Stimulated activated CD4-positive, alpha-beta T cell treated with anti-CD3 and anti-CD28 coated beads, Interleukin-12 subunit alpha, Interleukin-12 subunit beta, amount 100 ng/mL, for 24 hours (primary cell): ENCODE data around the gene TM9SF4.

ENCODE experiments used
- DNase-seq, 2 experiments: peaks; one replicate each; pipeline ENCODE4 v3.0.0-alpha.2; 2020; ENCODE audit warnings: low read depth in 2 of 2

The TM9SF4 gene

DNA sequence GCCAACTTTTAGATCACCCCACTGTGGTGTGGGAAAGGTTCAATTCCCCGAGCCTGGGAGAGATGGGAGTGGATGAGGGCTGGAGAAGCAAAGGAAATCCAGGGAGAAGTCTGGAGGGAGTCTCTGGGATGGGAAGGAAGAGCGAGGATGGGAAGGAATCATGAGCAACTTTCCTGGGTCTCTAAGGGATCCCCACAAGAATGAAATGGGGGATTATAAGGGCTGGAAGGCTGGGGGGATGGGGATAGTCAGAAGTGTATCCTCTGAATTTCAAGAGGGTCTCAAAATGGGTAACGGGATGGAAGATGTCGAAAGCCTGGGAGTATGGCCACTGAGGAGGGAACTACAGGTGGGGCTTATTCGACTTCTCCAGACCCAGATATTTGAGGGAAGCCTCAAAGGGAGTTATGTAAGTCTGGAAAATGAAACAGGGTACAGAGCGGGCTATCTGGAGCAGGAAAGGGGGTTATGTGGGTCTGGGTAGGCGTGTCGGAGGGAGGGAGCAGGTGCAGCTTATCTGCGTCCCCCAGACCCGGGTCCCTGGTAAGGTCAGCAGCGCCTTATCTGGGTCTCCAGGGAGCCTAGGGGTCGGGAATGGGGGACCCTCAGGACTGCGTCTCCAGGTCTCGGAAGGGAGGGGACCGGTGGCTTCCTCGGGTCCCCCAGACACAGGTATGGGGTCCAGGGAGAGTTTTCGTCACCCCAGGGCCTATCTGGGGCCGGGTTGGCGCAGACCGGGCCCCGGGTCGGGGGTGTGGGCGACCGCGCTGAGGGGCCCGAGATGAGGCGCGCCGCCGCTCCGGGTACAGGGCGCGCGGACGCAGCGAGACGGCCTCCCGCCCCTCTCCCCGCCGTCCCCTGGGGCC lies 97.5 kb downstream of the TM9SF4 start:
- no peak for DNase-seq

DNA sequence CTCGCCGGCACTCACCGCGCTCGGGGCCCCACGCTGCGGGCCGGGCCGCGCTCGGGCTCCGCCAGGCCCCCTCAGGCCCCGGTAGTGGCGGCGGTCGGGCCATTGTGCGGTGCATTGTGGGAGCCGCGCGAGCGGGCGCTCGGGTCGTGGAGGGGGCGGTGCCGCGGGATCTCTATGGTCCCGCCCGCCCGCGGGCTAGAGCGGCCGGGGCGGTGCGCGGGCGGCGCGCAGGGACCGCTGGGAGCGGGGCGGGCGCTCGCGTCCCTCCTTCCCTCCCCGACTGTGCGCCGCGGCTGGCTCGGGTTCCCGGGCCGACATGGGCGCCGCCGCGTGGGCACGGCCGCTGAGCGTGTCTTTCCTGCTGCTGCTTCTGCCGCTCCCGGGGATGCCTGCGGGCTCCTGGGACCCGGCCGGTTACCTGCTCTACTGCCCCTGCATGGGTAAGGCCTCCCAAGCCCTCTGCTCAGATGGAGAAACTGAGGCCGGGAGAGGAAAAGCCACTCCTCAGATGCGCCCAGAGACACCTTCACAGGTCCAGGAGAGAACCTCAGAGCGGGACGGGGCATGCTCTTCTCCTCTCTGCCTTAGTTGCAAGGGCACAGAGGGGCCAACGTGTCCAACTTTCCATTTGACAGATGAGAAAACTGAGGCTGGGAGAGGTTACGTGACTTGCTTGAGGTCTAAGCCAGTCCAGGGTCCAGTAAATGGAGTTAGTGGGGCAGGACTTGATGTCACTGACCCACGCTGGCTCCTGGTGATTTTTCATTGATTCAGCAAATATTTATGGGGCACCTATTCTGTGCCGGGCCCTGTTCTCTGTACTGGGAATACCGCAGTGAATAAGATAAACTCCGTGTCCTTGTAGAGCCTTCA lies 98.3 kb downstream of the TM9SF4 start, which contains the start of the genes PLAGL2 and POFUT1:
Gene PLAGL2, minus strand, starts transcription at position 118 of the 873 bp plus-strand sequence. CDS start 5,565 bp downstream, outside the sequence.
Gene POFUT1, plus strand, starts transcription at position 255 of the 873 bp plus-strand sequence. Its CDS starts 62 bp downstream, at position 317.
- DNase-seq: peak; percentile 81 to 87

GRCh38 chr20:32208499-32209154 lies 99.1 kb downstream of the TM9SF4 start:
- no peak for DNase-seq

DNA sequence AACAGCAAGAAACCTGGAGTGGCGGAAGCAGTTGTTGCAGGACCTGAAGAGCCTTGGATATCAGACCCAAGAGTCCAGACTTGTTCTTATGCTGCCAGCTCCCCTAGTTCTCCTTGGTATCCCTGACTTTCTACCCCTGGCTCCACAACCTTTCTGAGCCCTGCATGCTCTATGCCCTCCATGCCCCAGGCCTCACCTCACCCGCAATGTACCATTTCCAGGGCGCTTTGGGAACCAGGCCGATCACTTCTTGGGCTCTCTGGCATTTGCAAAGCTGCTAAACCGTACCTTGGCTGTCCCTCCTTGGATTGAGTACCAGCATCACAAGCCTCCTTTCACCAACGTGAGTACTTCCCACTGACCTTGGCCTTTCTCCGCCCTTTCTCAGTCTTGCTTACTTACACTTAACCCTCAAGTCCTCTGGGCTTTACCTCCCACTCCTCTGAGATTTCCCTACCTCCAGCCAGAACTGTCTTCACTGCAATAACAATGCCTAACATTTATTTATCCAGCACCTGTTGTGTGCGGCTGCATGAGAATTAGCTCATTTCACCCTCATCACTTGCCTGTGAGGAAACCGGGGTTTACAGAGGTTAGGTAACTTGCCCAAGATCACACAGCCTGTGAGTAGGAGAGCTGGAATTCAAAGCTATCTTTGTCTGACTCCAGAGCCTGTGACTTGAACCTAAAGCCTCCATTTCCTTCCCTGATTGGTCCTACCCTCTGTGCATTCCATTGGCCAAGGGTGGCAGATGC lies 100.5 kb downstream of the TM9SF4 start:
- DNase-seq: no peak

- no peak for DNase-seq
Observed at GRCh38 chr20:32213870-32214269, 104.4 kb downstream of the TM9SF4 start.

DNA sequence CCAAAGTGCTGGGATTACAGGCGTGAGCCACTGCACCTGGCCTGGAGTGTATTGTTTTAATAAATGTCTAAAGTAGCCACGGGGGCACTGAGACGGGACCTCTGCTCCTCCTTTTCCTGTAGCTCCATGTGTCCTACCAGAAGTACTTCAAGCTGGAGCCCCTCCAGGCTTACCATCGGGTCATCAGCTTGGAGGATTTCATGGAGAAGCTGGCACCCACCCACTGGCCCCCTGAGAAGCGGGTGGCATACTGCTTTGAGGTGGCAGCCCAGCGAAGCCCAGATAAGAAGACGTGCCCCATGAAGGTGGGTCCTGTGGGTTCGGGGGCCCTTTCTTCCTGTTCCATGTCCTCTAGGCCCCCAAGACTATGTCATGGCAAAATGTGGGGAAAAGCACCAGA lies 105.6 kb downstream of the TM9SF4 start:
- DNase-seq: no peak

GRCh38 chr20:32215729-32216128 lies 106.2 kb downstream of the TM9SF4 start:
- no peak for DNase-seq

DNA sequence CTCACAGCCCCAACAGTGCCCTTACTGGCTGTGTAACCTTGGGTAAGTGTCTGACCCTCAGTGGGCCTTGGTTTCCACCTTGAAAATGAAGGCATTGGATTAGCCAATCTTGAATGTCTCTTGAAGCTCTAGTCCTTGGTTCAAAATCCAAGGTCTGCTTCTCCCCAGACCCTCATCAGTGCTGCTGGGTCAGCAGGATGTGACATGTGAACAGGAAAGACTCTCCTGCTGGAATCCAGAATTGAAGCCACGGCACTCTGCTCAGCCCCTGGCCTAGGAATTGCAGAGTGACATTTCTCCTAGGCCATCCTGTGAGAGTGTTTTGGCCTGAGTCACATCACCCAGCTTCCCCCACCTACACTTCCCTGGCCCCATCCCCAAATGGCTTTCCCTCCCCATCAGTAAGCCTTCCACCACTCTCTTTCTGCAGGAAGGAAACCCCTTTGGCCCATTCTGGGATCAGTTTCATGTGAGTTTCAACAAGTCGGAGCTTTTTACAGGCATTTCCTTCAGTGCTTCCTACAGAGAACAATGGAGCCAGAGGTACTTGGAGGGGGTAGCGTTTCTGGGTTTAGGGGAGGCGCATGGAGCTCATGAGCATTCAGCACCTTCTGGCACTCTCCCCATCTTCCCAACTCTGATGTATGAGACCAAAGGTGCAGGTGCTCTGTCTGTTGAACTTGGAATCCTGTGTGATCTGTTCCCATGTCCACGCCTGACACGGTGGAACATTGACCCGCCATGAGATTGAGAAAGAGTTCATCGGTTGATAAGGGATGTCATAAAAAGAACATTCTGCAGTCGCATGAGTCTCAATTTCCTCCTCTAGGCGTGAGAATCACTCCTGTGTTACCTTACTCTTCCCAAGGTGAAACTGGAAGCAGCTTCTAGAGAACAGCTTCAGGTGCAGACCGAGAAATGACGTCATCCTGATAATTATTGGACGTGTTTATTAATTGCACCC lies 106.9 kb downstream of the TM9SF4 start:
- DNase-seq: no peak
